ENCODE results near the gene SFRP2.

DNA sequence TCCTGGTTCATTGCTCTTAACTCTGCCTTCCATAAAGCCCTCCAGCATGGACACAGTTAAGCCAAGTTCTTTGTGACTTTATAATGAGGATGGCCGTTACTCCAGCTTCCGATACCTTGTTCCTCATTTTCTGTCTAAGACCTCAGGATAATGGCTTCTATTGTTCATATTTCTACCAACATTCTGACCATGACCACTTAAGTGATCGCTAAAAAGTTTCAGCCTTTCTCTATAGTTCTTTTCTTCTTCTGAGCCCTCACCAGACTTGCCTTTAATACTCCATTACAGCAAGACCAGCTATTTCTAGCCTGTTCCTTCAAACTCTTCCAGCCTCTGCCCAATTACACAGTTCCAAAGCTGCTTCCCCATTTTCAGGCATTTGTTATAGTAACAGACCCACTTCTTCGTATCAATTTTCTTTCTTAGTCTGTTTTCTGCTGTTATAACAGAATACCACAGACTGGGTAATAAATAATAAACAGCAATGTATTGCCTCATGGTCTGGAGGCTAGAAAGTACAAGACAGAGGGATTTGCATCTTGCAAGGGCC, 41.4 kb downstream of the SFRP2 start:
- TF ChIP-seq POLR2AphosphoS5 (IDR thresholded peaks at IDR 0.05; ENCODE audit: borderline replicate concordance, low read depth, low read length) (no peak), EZH2 (IDR thresholded peaks at IDR 0.05) (no peak), FOXP2 (optimal IDR thresholded peaks at IDR 0.05; ENCODE audit: control extremely low read depth, extremely low read length, insufficient read depth) (no peak)

Measured in SK-N-MC (cell line).